MM.1S (cell line): ENCODE measurements around the gene SYCP3.
"Not testable (repeated sequence)": the region's sequence is repeated elsewhere in the genome, so short reads cannot be mapped to it uniquely, and the experiment has no call there.

Experiments
- EZH2 ChIP-seq: fragments of 300-600 bp; sonication (generic); optimal IDR thresholded peaks from 2 replicates; pipeline ENCODE3; 2017; ENCODE audit warnings: low read depth, mild to moderate bottlenecking, antibody characterized with exemption, low read length, mixed read lengths
- TF ChIP-seq, protein P1 (sequence below): fragments of 300-600 bp; sonication (generic); IDR thresholded peaks from 2 replicates; pipeline ENCODE4 v1.5.1; 2016; ENCODE audit warnings: antibody characterized with exemption, low read length, mixed read lengths

- TF ChIP-seq, protein P1, sequence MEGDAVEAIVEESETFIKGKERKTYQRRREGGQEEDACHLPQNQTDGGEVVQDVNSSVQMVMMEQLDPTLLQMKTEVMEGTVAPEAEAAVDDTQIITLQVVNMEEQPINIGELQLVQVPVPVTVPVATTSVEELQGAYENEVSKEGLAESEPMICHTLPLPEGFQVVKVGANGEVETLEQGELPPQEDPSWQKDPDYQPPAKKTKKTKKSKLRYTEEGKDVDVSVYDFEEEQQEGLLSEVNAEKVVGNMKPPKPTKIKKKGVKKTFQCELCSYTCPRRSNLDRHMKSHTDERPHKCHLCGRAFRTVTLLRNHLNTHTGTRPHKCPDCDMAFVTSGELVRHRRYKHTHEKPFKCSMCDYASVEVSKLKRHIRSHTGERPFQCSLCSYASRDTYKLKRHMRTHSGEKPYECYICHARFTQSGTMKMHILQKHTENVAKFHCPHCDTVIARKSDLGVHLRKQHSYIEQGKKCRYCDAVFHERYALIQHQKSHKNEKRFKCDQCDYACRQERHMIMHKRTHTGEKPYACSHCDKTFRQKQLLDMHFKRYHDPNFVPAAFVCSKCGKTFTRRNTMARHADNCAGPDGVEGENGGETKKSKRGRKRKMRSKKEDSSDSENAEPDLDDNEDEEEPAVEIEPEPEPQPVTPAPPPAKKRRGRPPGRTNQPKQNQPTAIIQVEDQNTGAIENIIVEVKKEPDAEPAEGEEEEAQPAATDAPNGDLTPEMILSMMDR: not testable (repeated sequence)
- TF ChIP-seq EZH2: not testable (repeated sequence)
These were observed 57.6 kb downstream of the SYCP3 start for GRCh38 chr12:101681627-101682026.
